Naive thymus-derived CD4-positive, alpha-beta T cell (primary cell): ENCODE results near the gene CAMTA2. TPM values are rescaled to one million over a fixed set of nuclear protein-coding genes. Genes with fewer than 3 reads are reported as not detected.

Experiments
- ATAC-seq: fragments of 150-1000 bp; cut with Tn5 transposase; 2 replicates; pipeline ENCODE4 v1.10.0; 2021; ENCODE audit warnings: mild to moderate bottlenecking, moderate library complexity
- CTCF ChIA-PET: fragments of 350-600 bp; sonication (Branson Sonifier 250); formaldehyde crosslinking; loops from one replicate; lab custom pipeline; 2021; ENCODE audit warnings: antibody characterized with exemption; lab: Charles Lee
- POLR2A ChIA-PET: fragments of 350-600 bp; sonication (Branson Sonifier 250); formaldehyde crosslinking; loops from one replicate; lab custom pipeline; 2021; ENCODE audit warnings: antibody characterized with exemption, inconsistent platforms; lab: Charles Lee
- DNase-seq, 9 donors: peaks; one replicate each; pipeline versions ENCODE4 v3.0.0 to v3.0.0-alpha.2; 2020 to 2022; ENCODE audit warnings: mixed read lengths in 1 of 9
- H3K27ac ChIP-seq: one replicate; pipeline ENCODE4 v1.7.0; 2013; ENCODE audit warnings: mild to moderate bottlenecking, low read depth, low read length, moderate library complexity
- H3K27me3 ChIP-seq, 2 donors: one replicate each; pipeline ENCODE4 v1.7.0; 2013; ENCODE audit warnings: low read length in 2 of 2, mild to moderate bottlenecking in 2 of 2, moderate library complexity in 2 of 2; ENCODE audit not compliant: control insufficient read depth in 2 of 2, insufficient read depth in 2 of 2
- H3K36me3 ChIP-seq, 3 experiments: 1 replicate in 2 of 3; 2 replicates in 1 of 3; pipeline ENCODE4 v1.7.0; 2013; ENCODE audit warnings: low read length in 3 of 3, mild to moderate bottlenecking in 3 of 3, moderate library complexity in 1 of 3; ENCODE audit not compliant: insufficient read depth in 3 of 3, control insufficient read depth in 2 of 3
- H3K4me1 ChIP-seq, 2 donors: one replicate each; pipeline ENCODE4 v1.7.0; 2013; ENCODE audit warnings: low read length in 2 of 2, mild to moderate bottlenecking in 2 of 2, moderate library complexity in 1 of 2; ENCODE audit not compliant: control insufficient read depth in 2 of 2, insufficient read depth in 2 of 2
- H3K4me3 ChIP-seq: 2 replicates; pipeline ENCODE4 v1.7.0; 2013; ENCODE audit warnings: mild to moderate bottlenecking, low read length
- H3K9me3 ChIP-seq, 3 experiments: 1 replicate in 2 of 3; 2 replicates in 1 of 3; pipeline ENCODE4 v1.7.0; 2013; ENCODE audit warnings: low read length in 3 of 3; ENCODE audit not compliant: control insufficient read depth in 2 of 3
- H3K27ac Mint-ChIP-seq, 9 donors: one replicate each; pipeline ENCODE4 v1.8.0; 2020 to 2022; ENCODE audit warnings: mixed read lengths in 9 of 9, mild to moderate bottlenecking in 8 of 9, moderate library complexity in 5 of 9, inconsistent platforms in 2 of 9
- H3K27me3 Mint-ChIP-seq, 5 donors: one replicate each; pipeline ENCODE4 v1.8.0; 2021 to 2022; ENCODE audit warnings: mixed read lengths in 5 of 5, mild to moderate bottlenecking in 1 of 5
- H3K36me3 Mint-ChIP-seq, 5 donors: one replicate each; pipeline ENCODE4 v1.8.0; 2020 to 2022; ENCODE audit warnings: mixed read lengths in 5 of 5, mild to moderate bottlenecking in 3 of 5, inconsistent platforms in 1 of 5
- H3K4me1 Mint-ChIP-seq, 7 donors: one replicate each; pipeline ENCODE4 v1.8.0; 2020 to 2022; ENCODE audit warnings: mixed read lengths in 7 of 7, mild to moderate bottlenecking in 3 of 7, inconsistent platforms in 1 of 7
- H3K4me3 Mint-ChIP-seq, 10 donors: one replicate each; pipeline ENCODE4 v1.8.0; 2020 to 2022; ENCODE audit warnings: mild to moderate bottlenecking in 10 of 10, mixed read lengths in 10 of 10, moderate library complexity in 6 of 10, inconsistent platforms in 2 of 10
- H3K9me3 Mint-ChIP-seq, 11 donors: one replicate each; pipeline ENCODE4 v1.8.0; 2020 to 2022; ENCODE audit warnings: mixed read lengths in 11 of 11, mild to moderate bottlenecking in 4 of 11, inconsistent platforms in 1 of 11, moderate library complexity in 1 of 11
- intact Hi-C, 2 donors: fragments of 100-400 bp; cut with micrococcal nuclease; formaldehyde crosslinking; loops; one replicate each; pipeline ENCODE4 v1.15.1; 2023
- microRNA-seq: library from miRNA; unstranded; fragments of <30 nt; microRNA quantifications from one replicate; pipeline ENCODE4 v1.2.0, GENCODE V29; 2022; ENCODE audit warnings: borderline microRNAs expressed
- polyA plus RNA-seq, 2 donors: library from polyadenylated mRNA; unstranded; fragments of 300-500 nt; fragmentation: Illumina TruSeq; gene quantifications; one replicate each; pipeline ENCODE4 v1.2.3, GENCODE V29; 2021
- total RNA-seq, 6 experiments: library from RNA in 5 of 6; stranded (reverse) in 5 of 6; gene quantifications; 1 replicate in 5 of 6; 2 replicates in 1 of 6; pipeline ENCODE4 v1.2.3 and lab custom pipeline; 2021 to 2026

CAMTA2 gene
- total and polyA plus RNA-seq, 7 experiments from 2014 or later = 9.7 to 90.0 (median 61.1) TPM

- Histone ChIP-seq H3K27ac (no peak overlapping the region), H3K9me3 (no peaks in the 10 kb centered on the region), H3K36me3 (no peaks in the 10 kb centered on the region), H3K27me3 (no peaks in the 10 kb centered on the region), H3K4me1 (no peaks in the 10 kb centered on the region), H3K4me3 (no peak overlapping the region)
- Mint-ChIP-seq H3K27ac (no peak overlapping the region), H3K4me1 (peaks cover 0 to 4% (median 0%) of the 10 kb centered on the region in 7 donors), H3K36me3 (peaks cover 0 to 3% (median 0%) of the 10 kb centered on the region in 5 donors), H3K9me3 (no peaks in the 10 kb centered on the region), H3K27me3 (no peaks in the 10 kb centered on the region), H3K4me3 (no peak overlapping the region)
- no peak for ATAC-seq
- no peak for DNase-seq
- POLR2A ChIA-PET = interaction anchor here (0.6 to 1.4 kb wide), 3 partner anchors 9 to 48 kb away, joined by 3 to 6 read pairs (median 4); partner anchors contain the start of gene SPAG7
- CTCF ChIA-PET = no interaction called here
- intact Hi-C loops = no loop called here
Measured at GRCh38 chr17:4919511-4920047, 67.9 kb downstream of the CAMTA2 start.

Small RNA genes within 50 kb of the gene (microRNA-seq; reads per million reads assigned to microRNA genes)
- gene MIR6864 (not detected), gene MIR6865 (not detected)

Other genes starting within 250 kb of the CAMTA2 start
- gene ZMYND15, start 247.8 kb downstream of the CAMTA2 start, total RNA-seq = 1 to 10 TPM in 2 of 5 experiments, under 1 TPM in 2, not detected in 1; 0.22 to 5.2 (median 1.4) TPM
- not detected for gene ZMYND15, start 247.8 kb downstream of the CAMTA2 start, polyA plus RNA-seq
- 10 to 100 TPM in 2 of 5 experiments, 1 to 10 TPM in 3; 2.6 to 68.0 (median 3.4) TPM for gene CXCL16, start 247.7 kb downstream of the CAMTA2 start, total RNA-seq
- 1 to 10 TPM; 1.2 to 4.4 TPM for gene CXCL16, start 247.7 kb downstream of the CAMTA2 start, polyA plus RNA-seq
- not detected for gene TM4SF5, start 215.8 kb downstream of the CAMTA2 start, total RNA-seq
- not detected for gene TM4SF5, start 215.8 kb downstream of the CAMTA2 start, polyA plus RNA-seq
- 1 to 10 TPM in 1 of 5 experiments, under 1 TPM in 1, not detected in 3; 0.66 to 3.0 TPM for gene VMO1, start 201.3 kb downstream of the CAMTA2 start, total RNA-seq
- gene VMO1, start 201.3 kb downstream of the CAMTA2 start, polyA plus RNA-seq = not detected
- under 1 TPM in 1 of 5 experiments, not detected in 4; 0.39 TPM for gene GLTPD2, start 198.7 kb downstream of the CAMTA2 start, total RNA-seq
- gene GLTPD2, start 198.7 kb downstream of the CAMTA2 start, polyA plus RNA-seq = under 1 TPM in 1 of 2 donors, not detected in 1; 0.39 TPM
- 100 to 1,000 TPM in 1 of 5 experiments, 10 to 100 TPM in 4; 42.3 to 133 (median 44.0) TPM for gene PSMB6, start 191.5 kb downstream of the CAMTA2 start, total RNA-seq
- gene PSMB6, start 191.5 kb downstream of the CAMTA2 start, polyA plus RNA-seq = 100 to 1,000 TPM; 215 to 273 TPM
- 10 to 100 TPM; 22.9 to 42.7 (median 26.8) TPM for gene PLD2, start 180.5 kb downstream of the CAMTA2 start, total RNA-seq
- gene PLD2, start 180.5 kb downstream of the CAMTA2 start, polyA plus RNA-seq = 1 to 10 TPM; 1.5 to 2.2 TPM
- gene MINK1, start 154.3 kb downstream of the CAMTA2 start, total RNA-seq = 100 to 1,000 TPM in 4 of 5 experiments, 10 to 100 TPM in 1; 88.8 to 142 (median 125) TPM
- gene MINK1, start 154.3 kb downstream of the CAMTA2 start, polyA plus RNA-seq = 10 to 100 TPM in 1 of 2 donors, 1 to 10 TPM in 1; 8.3 to 20.4 TPM
- gene C17orf107, start 88.1 kb downstream of the CAMTA2 start, total RNA-seq = 10 to 100 TPM in 2 of 5 experiments, 1 to 10 TPM in 2, under 1 TPM in 1; 0.82 to 37.2 (median 5.9) TPM
- gene C17orf107, start 88.1 kb downstream of the CAMTA2 start, polyA plus RNA-seq = 1 to 10 TPM in 1 of 2 donors, under 1 TPM in 1; 0.95 to 1.1 TPM
- gene CHRNE, start 84.6 kb downstream of the CAMTA2 start, total RNA-seq = 1 to 10 TPM in 3 of 5 experiments, under 1 TPM in 2; 0.34 to 6.5 (median 1.0) TPM
- under 1 TPM in 1 of 2 donors, not detected in 1; 0.24 TPM for gene CHRNE, start 84.6 kb downstream of the CAMTA2 start, polyA plus RNA-seq
- gene GP1BA, start 55.4 kb downstream of the CAMTA2 start, total RNA-seq = 1 to 10 TPM in 1 of 5 experiments, not detected in 4; 1.6 TPM
- not detected for gene GP1BA, start 55.4 kb downstream of the CAMTA2 start, polyA plus RNA-seq
- 10 to 100 TPM; 27.0 to 82.6 (median 44.1) TPM for gene SLC25A11, start 47.6 kb downstream of the CAMTA2 start, total RNA-seq
- gene SLC25A11, start 47.6 kb downstream of the CAMTA2 start, polyA plus RNA-seq = 10 to 100 TPM; 57.8 to 86.8 TPM
- 100 to 1,000 TPM in 4 of 5 experiments, 10 to 100 TPM in 1; 97.3 to 248 (median 148) TPM for gene RNF167, start 47.4 kb downstream of the CAMTA2 start, total RNA-seq
- gene RNF167, start 47.4 kb downstream of the CAMTA2 start, polyA plus RNA-seq = 10 to 100 TPM; 25.3 to 28.0 TPM
- gene PFN1, start 39.1 kb downstream of the CAMTA2 start, total RNA-seq = 1,000 to 10,000 TPM in 1 of 5 experiments, 100 to 1,000 TPM in 4; 430 to 2,132 (median 445) TPM
- 1,000 to 10,000 TPM; 1,617 to 1,727 TPM for gene PFN1, start 39.1 kb downstream of the CAMTA2 start, polyA plus RNA-seq
- 10 to 100 TPM; 21.5 to 56.3 (median 31.8) TPM for gene ENO3, start 36.6 kb downstream of the CAMTA2 start, total RNA-seq
- gene ENO3, start 36.6 kb downstream of the CAMTA2 start, polyA plus RNA-seq = 1 to 10 TPM in 1 of 2 donors, under 1 TPM in 1; 0.87 to 1.8 TPM
- 10 to 100 TPM; 41.6 to 59.6 (median 42.6) TPM for gene SPAG7, start 19.9 kb downstream of the CAMTA2 start, total RNA-seq
- 100 to 1,000 TPM in 1 of 2 donors, 10 to 100 TPM in 1; 96.9 to 119 TPM for gene SPAG7, start 19.9 kb downstream of the CAMTA2 start, polyA plus RNA-seq
- gene INCA1, start 9.8 kb upstream of the CAMTA2 start, total RNA-seq = under 1 TPM in 4 of 5 experiments, not detected in 1; 0.38 to 0.42 (median 0.41) TPM
- not detected for gene INCA1, start 9.8 kb upstream of the CAMTA2 start, polyA plus RNA-seq
- 10 to 100 TPM; 11.5 to 46.5 (median 21.0) TPM for gene KIF1C, start 10.3 kb upstream of the CAMTA2 start, total RNA-seq
- gene KIF1C, start 10.3 kb upstream of the CAMTA2 start, polyA plus RNA-seq = 1 to 10 TPM; 3.0 to 3.4 TPM
- gene SLC52A1, start 47.8 kb upstream of the CAMTA2 start, total RNA-seq = under 1 TPM in 4 of 5 experiments, not detected in 1; 0.16 to 0.44 (median 0.28) TPM
- gene SLC52A1, start 47.8 kb upstream of the CAMTA2 start, polyA plus RNA-seq = under 1 TPM in 1 of 2 donors, not detected in 1; 0.14 TPM
- 10 to 100 TPM in 2 of 5 experiments, 1 to 10 TPM in 3; 3.5 to 14.8 (median 5.7) TPM for gene ZFP3, start 90.8 kb upstream of the CAMTA2 start, total RNA-seq
- 1 to 10 TPM; 1.4 to 1.6 TPM for gene ZFP3, start 90.8 kb upstream of the CAMTA2 start, polyA plus RNA-seq
- 10 to 100 TPM in 3 of 5 experiments, 1 to 10 TPM in 2; 5.1 to 20.3 (median 11.2) TPM for gene ZNF232, start 124.2 kb upstream of the CAMTA2 start, total RNA-seq
- 10 to 100 TPM in 1 of 2 donors, 1 to 10 TPM in 1; 9.1 to 13.6 TPM for gene ZNF232, start 124.2 kb upstream of the CAMTA2 start, polyA plus RNA-seq
- gene USP6, start 128.4 kb upstream of the CAMTA2 start, total RNA-seq = under 1 TPM in 4 of 5 experiments, not detected in 1; 0.05 to 0.19 (median 0.13) TPM
- under 1 TPM in 1 of 2 donors, not detected in 1; 0.06 TPM for gene USP6, start 128.4 kb upstream of the CAMTA2 start, polyA plus RNA-seq
- 10 to 100 TPM in 3 of 5 experiments, 1 to 10 TPM in 2; 4.8 to 35.7 (median 11.6) TPM for gene ZNF594, start 204.2 kb upstream of the CAMTA2 start, total RNA-seq
- gene ZNF594, start 204.2 kb upstream of the CAMTA2 start, polyA plus RNA-seq = 1 to 10 TPM; 2.6 to 4.4 TPM
- 10 to 100 TPM in 1 of 5 experiments, 1 to 10 TPM in 3, not detected in 1; 1.4 to 24.8 (median 1.6) TPM for gene SCIMP, start 247.2 kb upstream of the CAMTA2 start, total RNA-seq
- gene SCIMP, start 247.2 kb upstream of the CAMTA2 start, polyA plus RNA-seq = under 1 TPM; 0.33 to 0.35 TPM